IMR-90 (cell line): ENCODE data around the gene LY6G6F. TPM values are rescaled to one million over a fixed set of nuclear protein-coding genes. Genes with fewer than 3 reads are reported as not detected.

Experiments used
- ATAC-seq: fragments of 200-7000 bp; cut with Tn5 transposase; 2 replicates; pipeline ENCODE4 v1.9.1; 2020; ENCODE audit warnings: low read depth, mild to moderate bottlenecking, moderate library complexity
- BruUV-seq: library from RNA; stranded (reverse); fragments of 400-500 nt; replicated peaks from 2 replicates; lab custom pipeline; 2021; lab: Mats Ljungman, UMichigan
- CTCF ChIA-PET: fragments of 300-600 bp; formaldehyde crosslinking; extraction: SDS; loops from one replicate; lab custom pipeline; 2021; ENCODE audit warnings: antibody characterized with exemption; lab: Yijun Ruan, JAX
- POLR2A ChIA-PET: fragments of 300-600 bp; sonication (Branson Sonifier 250); formaldehyde crosslinking; loops from one replicate; lab custom pipeline; 2022; ENCODE audit warnings: antibody characterized with exemption; ENCODE audit not compliant: unreplicated experiment; lab: Charles Lee
- DNase-seq: peaks from one replicate; pipeline ENCODE4 v3.0.0; 2013
- H2AFZ ChIP-seq: replicated peaks from 2 replicates; pipeline ENCODE3; 2013; ENCODE audit warnings: low read length, mild to moderate bottlenecking; ENCODE audit not compliant: poor library complexity
- H2AK5ac ChIP-seq: 2 replicates; pipeline ENCODE4 v1.6.1; 2013; ENCODE audit warnings: low read depth, low read length, inconsistent platforms
- H2AK9ac ChIP-seq: replicated peaks from 2 replicates; pipeline ENCODE3; 2013; ENCODE audit warnings: mild to moderate bottlenecking, low read depth, low read length, moderate library complexity; ENCODE audit not compliant: poor library complexity
- H2BK120ac ChIP-seq: 2 replicates; pipeline ENCODE4 v1.6.1; 2013; ENCODE audit warnings: low read depth, low read length, inconsistent platforms
- H2BK15ac ChIP-seq: 3 replicates; pipeline ENCODE4 v1.6.1; 2013; ENCODE audit warnings: low read depth, low read length, inconsistent platforms
- H2BK20ac ChIP-seq: 2 replicates; pipeline ENCODE4 v1.6.1; 2013; ENCODE audit warnings: low read depth, mild to moderate bottlenecking, inconsistent platforms, low read length, moderate library complexity
- H2BK5ac ChIP-seq: 2 replicates; pipeline ENCODE4 v1.6.1; 2013; ENCODE audit warnings: mild to moderate bottlenecking, low read depth, low read length, inconsistent platforms; ENCODE audit not compliant: poor library complexity, severe bottlenecking
- H3K14ac ChIP-seq: replicated peaks from 2 replicates; pipeline ENCODE4 v1.6.1; 2013; ENCODE audit warnings: low read depth, low read length, inconsistent platforms
- H3K18ac ChIP-seq: 2 replicates; pipeline ENCODE4 v1.6.1; 2013; ENCODE audit warnings: low read depth, low read length, control low read depth
- H3K23ac ChIP-seq: 2 replicates; pipeline ENCODE4 v1.6.1; 2013; ENCODE audit warnings: low read depth, low read length, inconsistent platforms
- H3K27ac ChIP-seq: 2 replicates; pipeline ENCODE4 v1.5.1; 2013; ENCODE audit warnings: mild to moderate bottlenecking, control low read depth, low read length; ENCODE audit not compliant: insufficient read depth
- H3K27me3 ChIP-seq: 2 replicates; pipeline ENCODE4 v1.6.1; 2013; ENCODE audit warnings: low read length; ENCODE audit not compliant: control insufficient read depth, insufficient read depth
- H3K36me3 ChIP-seq: 2 replicates; pipeline ENCODE4 v1.6.1; 2013; ENCODE audit warnings: low read length, mixed read lengths; ENCODE audit not compliant: control insufficient read depth, insufficient read depth
- H3K4ac ChIP-seq: 2 replicates; pipeline ENCODE4 v1.6.1; 2013; ENCODE audit warnings: low read depth, low read length, inconsistent platforms
- H3K4me1 ChIP-seq: 2 replicates; pipeline ENCODE4 v1.6.1; 2013; ENCODE audit warnings: low read length, mixed read lengths; ENCODE audit not compliant: control insufficient read depth, insufficient read depth
- H3K4me2 ChIP-seq: 2 replicates; pipeline ENCODE4 v1.6.1; 2013; ENCODE audit warnings: low read depth, mild to moderate bottlenecking, control low read depth, low read length, moderate library complexity
- H3K4me3 ChIP-seq: 2 replicates; pipeline ENCODE4 v1.5.1; 2013; ENCODE audit warnings: low read depth, mild to moderate bottlenecking, control low read depth, low read length, moderate library complexity; ENCODE audit not compliant: insufficient read depth
- H3K56ac ChIP-seq: 2 replicates; pipeline ENCODE4 v1.6.1; 2013; ENCODE audit warnings: low read length, inconsistent platforms; ENCODE audit not compliant: insufficient read depth; ENCODE audit errors: extremely low read depth
- H3K79me1 ChIP-seq, 2 experiments: 2 replicates each; pipeline ENCODE4 v1.6.1; 2013; ENCODE audit warnings: low read length in 2 of 2, inconsistent platforms in 1 of 2, low read depth in 1 of 2
- H3K9ac ChIP-seq: 2 replicates; pipeline ENCODE4 v1.6.1; 2013; ENCODE audit warnings: low read depth, low read length, control low read depth
- H3K9me1 ChIP-seq: 2 replicates; pipeline ENCODE4 v1.6.1; 2013; ENCODE audit warnings: low read length, inconsistent platforms; ENCODE audit not compliant: insufficient read depth
- H3K9me3 ChIP-seq: 2 replicates; pipeline ENCODE4 v1.6.1; 2013; ENCODE audit warnings: low read length; ENCODE audit not compliant: control insufficient read depth, insufficient read depth
- H4K20me1 ChIP-seq: 2 replicates; pipeline ENCODE4 v1.6.1; 2013; ENCODE audit warnings: low read length, inconsistent platforms; ENCODE audit not compliant: insufficient read depth
- H4K5ac ChIP-seq: 2 replicates; pipeline ENCODE4 v1.6.1; 2013; ENCODE audit warnings: mild to moderate bottlenecking, low read depth, low read length, control low read depth
- H4K8ac ChIP-seq, 2 experiments: 2 replicates each; pipeline ENCODE4 v1.6.1; 2013; ENCODE audit warnings: low read depth in 2 of 2, low read length in 2 of 2, control low read depth in 1 of 2, inconsistent platforms in 1 of 2
- H4K91ac ChIP-seq: 2 replicates; pipeline ENCODE4 v1.6.1; 2013; ENCODE audit warnings: low read depth, low read length, inconsistent platforms; ENCODE audit not compliant: insufficient read depth
- BHLHE40 ChIP-seq: fragments of 150-350 bp; IDR thresholded peaks from 2 replicates; pipeline ENCODE4 v1.6.1; 2016; ENCODE audit warnings: mild to moderate bottlenecking, low read depth, low read length
- CEBPB ChIP-seq: IDR thresholded peaks from 2 replicates; pipeline ENCODE4 v1.6.1; 2012; ENCODE audit warnings: low read depth, low read length, improper control_type of control experiment
- FOS ChIP-seq: fragments of 150-350 bp; IDR thresholded peaks from 2 replicates; pipeline ENCODE4 v1.6.1; 2016; ENCODE audit warnings: low read depth, low read length
- MAZ ChIP-seq: IDR thresholded peaks from 2 replicates; pipeline ENCODE4 v1.6.1; 2012; ENCODE audit warnings: low read depth, mild to moderate bottlenecking, low read length, improper control_type of control experiment, moderate library complexity, borderline replicate concordance
- MXI1 ChIP-seq: IDR thresholded peaks from 2 replicates; pipeline ENCODE4 v1.6.1; 2012; ENCODE audit warnings: low read depth, mild to moderate bottlenecking, low read length, moderate library complexity, borderline replicate concordance
- NFE2L2 ChIP-seq: fragments of 150-350 bp; IDR thresholded peaks from 2 replicates; pipeline ENCODE4 v1.6.1; 2016; ENCODE audit warnings: low read depth, mild to moderate bottlenecking, low read length
- POLR2A ChIP-seq: IDR thresholded peaks from 2 replicates; pipeline ENCODE4 v1.6.1; 2012; ENCODE audit warnings: mild to moderate bottlenecking, low read depth, low read length
- RAD21 ChIP-seq: IDR thresholded peaks from 2 replicates; pipeline ENCODE4 v1.6.1; 2012; ENCODE audit warnings: low read length, improper control_type of control experiment
- RCOR1 ChIP-seq: IDR thresholded peaks from 2 replicates; pipeline ENCODE4 v1.6.1; 2012; ENCODE audit warnings: mild to moderate bottlenecking, low read length, improper control_type of control experiment; ENCODE audit not compliant: insufficient replicate concordance
- RFX5 ChIP-seq: IDR thresholded peaks from 2 replicates; pipeline ENCODE4 v1.8.0; 2012; ENCODE audit warnings: low read depth, mild to moderate bottlenecking, low read length, moderate library complexity
- WGBS, 2 experiments: methylation state at CpG; one replicate each; pipeline versions ENCODE4 v1.1.5 to v1.1.7; 2013; ENCODE audit warnings: missing lambda C conversion rate in 2 of 2; ENCODE audit not compliant: insufficient read length in 1 of 2; ENCODE audit errors: extremely low coverage in 2 of 2; 5-methylcytosine and 5-hydroxymethylcytosine counted together
- dilution Hi-C: fragments of 300-500 bp; cut with HindIII; formaldehyde crosslinking; loops from one replicate; pipeline ENCODE4 v1.14.3; 2018; ENCODE audit warnings: low sequenced_read_pairs; ENCODE audit not compliant: unreplicated experiment
- in situ Hi-C: fragments of 300-500 bp; cut with MboI; formaldehyde crosslinking; loops from 3 replicates; pipeline ENCODE4 v1.14.3; 2019; ENCODE audit warnings: low sequenced_read_pairs, inconsistent platforms, mixed read lengths
- intact Hi-C: fragments of 100-400 bp; cut with micrococcal nuclease; formaldehyde crosslinking; loops from 2 replicates; pipeline ENCODE4 v1.10.0; 2022
- polyA plus RNA-seq, 3 experiments: library from polyadenylated mRNA; depleted of rRNA; stranded (reverse); fragments of >200 nt; gene quantifications; 2 replicates each; pipeline ENCODE4 v1.2.3, GENCODE V29; 2012; ENCODE audit warnings: low replicate concordance in 1 of 3
- total RNA-seq: library from RNA; depleted of rRNA; stranded (reverse); fragments of >200 nt; gene quantifications from 2 replicates; pipeline ENCODE4 v1.2.3, GENCODE V29; 2012
- TF ChIP-seq, protein P1 (sequence below): fragments of 150-350 bp; IDR thresholded peaks from 2 replicates; pipeline ENCODE4 v1.6.1; 2017; ENCODE audit warnings: mild to moderate bottlenecking, antibody characterized with exemption, low read length, low read depth
- TF ChIP-seq, protein P2 (sequence below): fragments of 150-350 bp; IDR thresholded peaks from 2 replicates; pipeline ENCODE4 v1.6.1; 2016; ENCODE audit warnings: low read depth, mild to moderate bottlenecking, low read length, moderate library complexity, borderline replicate concordance
- TF ChIP-seq, protein P3 (sequence below): conservative IDR thresholded peaks from 2 replicates; pipeline ENCODE4 v1.5.1; 2012; ENCODE audit warnings: mild to moderate bottlenecking, low read depth, low read length, improper control_type of control experiment

Gene LY6G6F
- total and polyA plus RNA-seq, 2 of the 4 experiments (the other 2 are of a cell fraction), result not detected

DNA sequence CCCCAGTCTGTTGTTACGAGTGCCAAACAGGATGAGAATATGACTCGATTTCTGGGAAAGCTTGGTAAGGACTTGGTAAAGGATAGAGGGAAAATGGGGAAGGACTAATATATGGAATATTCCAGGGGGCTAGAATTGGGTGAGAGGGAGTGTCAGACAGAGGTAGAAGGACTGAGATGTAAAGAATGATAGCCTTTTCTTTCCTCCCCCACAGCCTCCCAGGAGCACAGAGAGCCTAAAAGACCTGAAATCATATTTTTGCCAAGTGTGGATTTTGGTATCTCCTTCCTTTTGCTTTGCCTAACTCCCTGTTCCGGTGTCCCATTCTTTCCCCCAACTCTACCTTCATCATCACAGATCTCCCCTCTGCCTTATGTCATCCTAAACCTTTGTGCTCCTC, 36.2 kb downstream of the LY6G6F start:
- no peak overlapping the region for H2BK20ac ChIP-seq
- H2AK9ac ChIP-seq, result no peak overlapping the region
- H4K20me1 ChIP-seq, result no peaks in the 10 kb centered on the region
- H3K56ac ChIP-seq, result no peak overlapping the region
- no peak overlapping the region for H2BK5ac ChIP-seq
- no peak overlapping the region for H4K5ac ChIP-seq
- no peaks in the 10 kb centered on the region for H3K9me3 ChIP-seq
- no peak overlapping the region for H3K4me2 ChIP-seq
- peaks cover 5% of the 10 kb centered on the region for H3K4me1 ChIP-seq
- ChIA-PET CTCF (no interaction called here), POLR2A (no interaction called here)
- dilution Hi-C loops (no loop called here), intact Hi-C loops (no loop called here), in situ Hi-C loops (no loop called here)
- H2BK120ac ChIP-seq, result no peak overlapping the region
- H3K23ac ChIP-seq, result no peak overlapping the region
- H4K8ac ChIP-seq, result no peak overlapping the region
- no peak overlapping the region for H3K4me3 ChIP-seq
- WGBS, 2 experiments, result 100% methylated on average over 2 of the region's 3 CpGs; no CpG with 5 or more reads in 1 of the 2 experiments
- peaks cover 3% of the 10 kb centered on the region for H3K36me3 ChIP-seq
- no TSS peak for BruUV-seq
- TF ChIP-seq POLR2A (no peak), RAD21 (no peak), CEBPB (no peak), MXI1 (no peak), FOS (no peak), RCOR1 (no peak), NFE2L2 (no peak), MAZ (no peak), RFX5 (no peak), BHLHE40 (no peak)
- TF ChIP-seq, protein P1, sequence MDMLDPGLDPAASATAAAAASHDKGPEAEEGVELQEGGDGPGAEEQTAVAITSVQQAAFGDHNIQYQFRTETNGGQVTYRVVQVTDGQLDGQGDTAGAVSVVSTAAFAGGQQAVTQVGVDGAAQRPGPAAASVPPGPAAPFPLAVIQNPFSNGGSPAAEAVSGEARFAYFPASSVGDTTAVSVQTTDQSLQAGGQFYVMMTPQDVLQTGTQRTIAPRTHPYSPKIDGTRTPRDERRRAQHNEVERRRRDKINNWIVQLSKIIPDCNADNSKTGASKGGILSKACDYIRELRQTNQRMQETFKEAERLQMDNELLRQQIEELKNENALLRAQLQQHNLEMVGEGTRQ, result no peak
- TF ChIP-seq, protein P2, sequence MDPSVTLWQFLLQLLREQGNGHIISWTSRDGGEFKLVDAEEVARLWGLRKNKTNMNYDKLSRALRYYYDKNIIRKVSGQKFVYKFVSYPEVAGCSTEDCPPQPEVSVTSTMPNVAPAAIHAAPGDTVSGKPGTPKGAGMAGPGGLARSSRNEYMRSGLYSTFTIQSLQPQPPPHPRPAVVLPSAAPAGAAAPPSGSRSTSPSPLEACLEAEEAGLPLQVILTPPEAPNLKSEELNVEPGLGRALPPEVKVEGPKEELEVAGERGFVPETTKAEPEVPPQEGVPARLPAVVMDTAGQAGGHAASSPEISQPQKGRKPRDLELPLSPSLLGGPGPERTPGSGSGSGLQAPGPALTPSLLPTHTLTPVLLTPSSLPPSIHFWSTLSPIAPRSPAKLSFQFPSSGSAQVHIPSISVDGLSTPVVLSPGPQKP, result no peak
- TF ChIP-seq, protein P3, sequence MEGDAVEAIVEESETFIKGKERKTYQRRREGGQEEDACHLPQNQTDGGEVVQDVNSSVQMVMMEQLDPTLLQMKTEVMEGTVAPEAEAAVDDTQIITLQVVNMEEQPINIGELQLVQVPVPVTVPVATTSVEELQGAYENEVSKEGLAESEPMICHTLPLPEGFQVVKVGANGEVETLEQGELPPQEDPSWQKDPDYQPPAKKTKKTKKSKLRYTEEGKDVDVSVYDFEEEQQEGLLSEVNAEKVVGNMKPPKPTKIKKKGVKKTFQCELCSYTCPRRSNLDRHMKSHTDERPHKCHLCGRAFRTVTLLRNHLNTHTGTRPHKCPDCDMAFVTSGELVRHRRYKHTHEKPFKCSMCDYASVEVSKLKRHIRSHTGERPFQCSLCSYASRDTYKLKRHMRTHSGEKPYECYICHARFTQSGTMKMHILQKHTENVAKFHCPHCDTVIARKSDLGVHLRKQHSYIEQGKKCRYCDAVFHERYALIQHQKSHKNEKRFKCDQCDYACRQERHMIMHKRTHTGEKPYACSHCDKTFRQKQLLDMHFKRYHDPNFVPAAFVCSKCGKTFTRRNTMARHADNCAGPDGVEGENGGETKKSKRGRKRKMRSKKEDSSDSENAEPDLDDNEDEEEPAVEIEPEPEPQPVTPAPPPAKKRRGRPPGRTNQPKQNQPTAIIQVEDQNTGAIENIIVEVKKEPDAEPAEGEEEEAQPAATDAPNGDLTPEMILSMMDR, result no peak
- H2AK5ac ChIP-seq, result no peak overlapping the region
- no peak overlapping the region for H2BK15ac ChIP-seq
- no peak overlapping the region for H4K91ac ChIP-seq
- DNase-seq (no peak), ATAC-seq (no peak)
- peaks cover 6 to 31% of the 10 kb centered on the region in 2 experiments; a peak in 3 of 4 replicates for H3K79me1 ChIP-seq
- H3K9ac ChIP-seq, result no peak overlapping the region
- peaks cover 7% of the 10 kb centered on the region for H3K9me1 ChIP-seq
- no peak overlapping the region for H3K4ac ChIP-seq
- H3K27ac ChIP-seq, result no peak overlapping the region
- H2AFZ ChIP-seq, result no peak overlapping the region
- H3K18ac ChIP-seq, result no peak overlapping the region
- no peaks in the 10 kb centered on the region for H3K27me3 ChIP-seq
- H3K14ac ChIP-seq, result no peak overlapping the region
